Progenitor cell of endocrine pancreas (in vitro differentiated cells): ENCODE measurements around the gene TSC22D2. TPM values are rescaled to one million over a fixed set of nuclear protein-coding genes. Genes with fewer than 3 reads are reported as not detected.

Source experiments
- DNase-seq: peaks from one replicate; pipeline ENCODE4 v3.0.0; 2021; ENCODE audit warnings: low spot score; ENCODE audit not compliant: unreplicated experiment
- H3K27ac Mint-ChIP-seq: 2 replicates; pipeline ENCODE4 v1.8.0; 2021; ENCODE audit warnings: mild to moderate bottlenecking, moderate library complexity, mixed read lengths
- H3K27me3 Mint-ChIP-seq: 2 replicates; pipeline ENCODE4 v1.8.0; 2021; ENCODE audit warnings: mixed read lengths
- H3K36me3 Mint-ChIP-seq: 2 replicates; pipeline ENCODE4 v1.8.0; 2022; ENCODE audit warnings: mixed read lengths; ENCODE audit not compliant: insufficient read depth
- H3K4me1 Mint-ChIP-seq: 2 replicates; pipeline ENCODE4 v1.8.0; 2021; ENCODE audit warnings: low read depth, mixed read lengths
- H3K4me3 Mint-ChIP-seq: 2 replicates; pipeline ENCODE4 v1.8.0; 2021; ENCODE audit warnings: low read depth, mild to moderate bottlenecking, moderate library complexity, mixed read lengths
- H3K9me3 Mint-ChIP-seq: 2 replicates; pipeline ENCODE4 v1.8.0; 2021; ENCODE audit warnings: low read depth, mixed read lengths
- total RNA-seq: library from RNA; stranded (reverse); gene quantifications from 2 replicates; pipeline ENCODE4 v1.2.1, GENCODE V29; 2021
- TF ChIP-seq, protein P1 (sequence below): fragments of 200-600 bp; sonication (generic); IDR thresholded peaks from one replicate; pipeline ENCODE4 v1.5.0; 2021; ENCODE audit warnings: antibody characterized with exemption, mild to moderate bottlenecking; ENCODE audit not compliant: unreplicated experiment

Gene TSC22D2
- total RNA-seq, 1 donor from 2014 or later, result 31.9 TPM

DNA sequence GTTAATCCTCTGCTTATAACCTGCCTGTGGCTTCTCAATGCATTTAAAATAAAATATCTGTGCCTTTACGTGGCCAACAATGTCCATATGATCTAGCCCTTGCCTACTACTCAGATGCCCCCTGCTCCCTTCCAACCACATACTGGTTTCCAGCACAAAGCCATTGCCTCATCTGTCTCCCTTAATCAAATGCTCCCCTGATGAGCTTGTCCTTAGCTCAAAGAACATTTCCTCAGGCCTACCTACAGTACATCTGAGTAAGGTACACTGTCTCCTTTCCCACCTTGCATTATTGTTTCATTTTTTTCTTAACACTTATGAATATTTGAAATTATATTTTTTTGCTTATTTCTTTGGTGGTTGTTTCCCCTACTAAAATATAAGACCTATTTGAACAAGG lies 5.9 kb upstream of the TSC22D2 start:
- Mint-ChIP-seq H3K27ac (peak overlapping the region; percentile 82), H3K4me3 (no peak overlapping the region)

DNA sequence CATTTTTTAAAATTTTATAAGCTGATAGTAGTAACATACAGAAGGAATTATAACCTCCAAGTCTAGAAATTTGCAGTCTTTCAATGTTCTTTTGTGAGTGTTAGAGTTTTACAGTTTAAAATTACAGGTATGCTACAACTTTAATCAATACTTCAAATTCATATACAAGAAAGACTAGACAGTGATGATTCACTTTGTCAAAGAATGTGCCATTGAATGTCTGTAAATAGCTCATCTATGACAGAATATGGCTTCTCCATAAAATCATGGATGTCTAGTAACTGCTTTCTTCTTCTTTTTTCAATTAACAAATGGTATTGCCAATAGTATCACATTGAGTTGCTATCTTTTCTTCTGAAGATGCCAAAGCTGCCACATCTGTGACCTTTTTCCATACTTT lies 4.1 kb upstream of the TSC22D2 start:
- Mint-ChIP-seq H3K4me1 (peaks cover 13% of the 10 kb centered on the region), H3K9me3 (no peaks in the 10 kb centered on the region), H3K4me3 (no peak overlapping the region), H3K36me3 (no peaks in the 10 kb centered on the region), H3K27ac (no peak overlapping the region), H3K27me3 (no peaks in the 10 kb centered on the region)
- TF ChIP-seq, protein P1, sequence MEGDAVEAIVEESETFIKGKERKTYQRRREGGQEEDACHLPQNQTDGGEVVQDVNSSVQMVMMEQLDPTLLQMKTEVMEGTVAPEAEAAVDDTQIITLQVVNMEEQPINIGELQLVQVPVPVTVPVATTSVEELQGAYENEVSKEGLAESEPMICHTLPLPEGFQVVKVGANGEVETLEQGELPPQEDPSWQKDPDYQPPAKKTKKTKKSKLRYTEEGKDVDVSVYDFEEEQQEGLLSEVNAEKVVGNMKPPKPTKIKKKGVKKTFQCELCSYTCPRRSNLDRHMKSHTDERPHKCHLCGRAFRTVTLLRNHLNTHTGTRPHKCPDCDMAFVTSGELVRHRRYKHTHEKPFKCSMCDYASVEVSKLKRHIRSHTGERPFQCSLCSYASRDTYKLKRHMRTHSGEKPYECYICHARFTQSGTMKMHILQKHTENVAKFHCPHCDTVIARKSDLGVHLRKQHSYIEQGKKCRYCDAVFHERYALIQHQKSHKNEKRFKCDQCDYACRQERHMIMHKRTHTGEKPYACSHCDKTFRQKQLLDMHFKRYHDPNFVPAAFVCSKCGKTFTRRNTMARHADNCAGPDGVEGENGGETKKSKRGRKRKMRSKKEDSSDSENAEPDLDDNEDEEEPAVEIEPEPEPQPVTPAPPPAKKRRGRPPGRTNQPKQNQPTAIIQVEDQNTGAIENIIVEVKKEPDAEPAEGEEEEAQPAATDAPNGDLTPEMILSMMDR, result no peak
- DNase-seq, result no peak

More for the DNA sequence above, 5.9 kb upstream of the TSC22D2 start:
- H3K9me3 Mint-ChIP-seq, result no peaks in the 10 kb centered on the region
- TF ChIP-seq, protein P1, result no peak
- H3K27me3 Mint-ChIP-seq, result no peaks in the 10 kb centered on the region
- H3K4me1 Mint-ChIP-seq, result peaks cover 8% of the 10 kb centered on the region
- H3K36me3 Mint-ChIP-seq, result no peaks in the 10 kb centered on the region
- no peak for DNase-seq

GRCh38 chr3:150407051-150407807 lies 869 bp upstream of the TSC22D2 start:
- TF ChIP-seq, protein P1, result no peak
- no peak for DNase-seq
- no peaks in the 10 kb centered on the region for H3K9me3 Mint-ChIP-seq

GRCh38 chr3:150407808-150408220 lies 284 bp upstream of the TSC22D2 start:
- no peaks in the 10 kb centered on the region for H3K27me3 Mint-ChIP-seq
- TF ChIP-seq, protein P1, result no peak
- H3K27ac Mint-ChIP-seq, result peak overlapping the region; percentile 99
- peaks cover 24% of the 10 kb centered on the region for H3K4me1 Mint-ChIP-seq
- no peak for DNase-seq
- no peaks in the 10 kb centered on the region for H3K9me3 Mint-ChIP-seq
- H3K4me3 Mint-ChIP-seq, result peak overlapping the region; percentile 95
- peaks cover 1% of the 10 kb centered on the region for H3K36me3 Mint-ChIP-seq

More at GRCh38 chr3:150407051-150407807, 869 bp upstream of the TSC22D2 start:
- Mint-ChIP-seq H3K36me3 (peaks cover 1% of the 10 kb centered on the region), H3K4me1 (peaks cover 18% of the 10 kb centered on the region), H3K4me3 (peak overlapping the region; percentile 95), H3K27me3 (no peaks in the 10 kb centered on the region), H3K27ac (peak overlapping the region; percentile 99)

GRCh38 chr3:150409125-150409511 lies 1.0 kb downstream of the TSC22D2 start:
- H3K4me3 Mint-ChIP-seq, result peak overlapping the region; percentile 95
- H3K27ac Mint-ChIP-seq, result peak overlapping the region; percentile 98
- H3K9me3 Mint-ChIP-seq, result no peaks in the 10 kb centered on the region
- TF ChIP-seq, protein P1, result no peak
- peaks cover 1% of the 10 kb centered on the region for H3K36me3 Mint-ChIP-seq
- H3K27me3 Mint-ChIP-seq, result no peaks in the 10 kb centered on the region
- no peak for DNase-seq
- peaks cover 32% of the 10 kb centered on the region for H3K4me1 Mint-ChIP-seq
